ENCODE results near the gene ADARB2.
"Not testable (repeated sequence)": the region's sequence is repeated elsewhere in the genome, so short reads cannot be mapped to it uniquely, and the experiment has no call there.

ADARB2 gene

GRCh38 chr10:1427521-1428186 lies 309.7 kb downstream of the ADARB2 start:
- DNase-seq (ENCODE audit: low read depth in 2 of 2), result not testable (repeated sequence)

GRCh38 chr10:1426786-1427185 lies 310.5 kb downstream of the ADARB2 start:
- DNase-seq (ENCODE audit: low read depth in 2 of 2), result no peak

- DNase-seq (ENCODE audit: low read depth in 2 of 2), result no peak
Measured at GRCh38 chr10:1425879-1426278, 311.4 kb downstream of the ADARB2 start.

- DNase-seq (ENCODE audit: low read depth in 2 of 2), result no peak
Measured at GRCh38 chr10:1424648-1425047, 312.7 kb downstream of the ADARB2 start.

DNA sequence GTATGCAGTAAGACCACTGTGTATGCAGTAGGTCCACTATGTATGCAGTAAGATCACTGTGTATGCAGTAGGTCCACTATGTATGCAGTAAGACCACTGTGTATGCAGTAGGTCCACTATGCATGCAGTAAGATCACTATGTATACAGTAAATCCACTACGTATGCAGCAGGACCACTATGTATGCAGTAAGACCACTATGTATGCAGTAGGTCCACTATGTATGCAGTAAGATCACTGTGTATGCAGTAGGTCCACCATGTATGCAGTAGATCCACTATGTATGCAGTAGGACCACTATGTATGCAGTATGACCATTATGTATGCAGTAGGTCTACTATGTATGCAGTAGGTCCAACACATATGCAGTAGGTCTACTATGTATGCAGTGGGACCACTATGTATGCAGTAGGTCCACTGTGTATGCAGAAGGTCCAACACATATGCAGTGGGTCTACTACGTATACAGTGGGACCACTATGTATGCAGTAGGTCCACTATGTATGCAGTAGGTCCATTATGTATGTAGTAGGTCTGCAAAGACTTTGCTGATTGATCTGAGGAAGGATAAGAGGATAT lies 313.6 kb downstream of the ADARB2 start:
- no peak for DNase-seq (ENCODE audit: low read depth in 2 of 2)

- DNase-seq (ENCODE audit: low read depth in 2 of 2), result no peak
Measured at GRCh38 chr10:1422275-1422674, 315.1 kb downstream of the ADARB2 start.

DNA sequence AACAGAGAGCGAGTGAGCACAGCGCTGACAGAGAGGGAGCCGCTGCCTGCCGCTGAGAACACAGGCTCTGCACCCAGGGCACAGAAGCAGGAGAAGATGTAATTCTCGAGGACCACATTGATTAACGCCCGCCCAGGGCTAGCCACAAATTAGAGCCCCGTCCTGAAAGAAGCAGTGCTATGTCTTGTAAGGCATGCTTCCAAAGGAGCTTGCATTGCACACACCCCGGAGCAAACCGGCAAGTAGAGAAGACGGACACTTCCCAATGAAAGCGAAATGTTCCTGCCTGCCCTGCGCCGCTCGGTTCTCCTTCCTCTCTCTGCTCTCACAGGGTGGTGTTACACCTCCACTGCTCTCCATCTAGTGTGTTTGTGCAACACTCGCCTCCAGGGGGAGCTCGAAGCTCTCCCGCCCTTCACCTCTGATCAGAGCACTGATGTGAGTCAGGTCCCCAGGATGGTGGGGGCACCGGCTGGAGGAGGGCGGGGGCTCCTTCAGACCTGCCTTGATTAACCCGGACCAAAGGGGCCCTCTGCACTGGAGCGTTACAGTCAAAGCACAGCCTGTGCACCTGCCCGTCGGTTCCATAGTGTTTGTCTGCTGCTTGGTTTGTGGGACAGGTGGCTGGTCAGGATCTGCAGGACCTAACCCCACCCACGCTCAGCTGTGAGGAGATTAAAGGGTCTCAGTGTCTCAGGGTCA lies 316.5 kb downstream of the ADARB2 start:
- peak; percentile 36 to 64 for DNase-seq (ENCODE audit: low read depth in 2 of 2)

DNA sequence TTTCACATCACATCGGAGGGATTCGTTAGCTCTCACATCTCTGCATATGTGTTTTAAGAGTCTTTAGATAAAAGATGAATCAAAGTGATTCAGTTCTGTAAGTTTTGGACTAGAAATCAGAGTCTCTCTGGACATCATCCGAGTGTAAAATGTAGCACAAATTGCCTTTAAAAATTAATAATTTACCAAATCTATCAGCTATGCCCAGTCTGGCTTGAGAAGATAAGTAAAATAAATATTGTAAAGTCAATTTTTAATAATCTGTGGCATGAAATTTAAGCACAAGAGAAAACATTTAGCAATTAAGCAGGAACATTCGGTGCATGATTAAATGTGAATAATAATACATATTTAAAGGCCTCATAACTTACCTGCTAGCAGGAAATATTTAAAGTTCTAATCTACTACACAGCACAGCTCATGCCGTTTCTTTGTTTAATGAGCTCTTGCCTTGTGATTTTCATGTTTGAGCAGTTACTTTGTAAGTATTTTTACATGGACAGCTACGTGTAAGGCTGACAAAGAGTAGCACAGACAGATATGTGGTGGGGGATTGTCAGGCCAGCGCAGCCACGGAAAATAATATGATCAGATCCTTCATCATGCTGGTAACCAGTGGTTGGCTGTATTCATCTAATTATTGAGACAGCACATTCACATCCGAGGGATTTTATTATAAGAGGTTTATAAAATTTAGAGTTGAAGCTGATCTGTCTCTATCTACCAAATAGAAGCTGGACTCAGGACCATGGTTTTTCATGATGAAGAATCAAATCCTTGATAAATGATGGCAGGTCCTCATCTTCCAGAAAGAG lies 317.3 kb downstream of the ADARB2 start:
- DNase-seq (ENCODE audit: low read depth in 2 of 2), result no peak

DNA sequence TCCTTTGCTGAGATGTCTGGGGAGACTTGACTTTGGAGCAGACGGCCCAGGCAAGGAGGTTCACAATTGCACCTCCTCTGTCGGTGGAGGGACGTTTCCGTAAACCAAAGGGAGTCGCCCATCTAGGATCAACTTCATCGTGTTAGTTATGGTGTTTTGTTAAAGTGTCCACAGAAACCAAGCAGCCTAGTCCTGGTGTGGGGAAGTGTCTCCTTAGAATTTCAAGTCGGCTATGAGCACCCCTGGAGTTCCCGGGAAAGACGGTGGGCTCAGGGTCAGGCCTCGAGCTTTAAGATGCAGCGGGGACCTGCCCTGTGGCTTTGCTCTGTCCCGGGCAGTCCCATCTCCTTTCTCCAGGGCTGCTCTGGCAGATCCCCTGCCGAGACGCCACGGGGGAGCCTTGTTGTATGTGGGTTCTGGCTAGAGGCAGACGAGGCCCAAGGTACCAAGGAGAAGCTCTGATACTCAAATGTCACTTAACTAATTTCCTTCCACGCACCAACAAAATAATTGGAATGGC lies 319.2 kb downstream of the ADARB2 start:
- no peak for DNase-seq (ENCODE audit: low read depth in 2 of 2)

GRCh38 chr10:1417574-1417973 lies 319.8 kb downstream of the ADARB2 start:
- DNase-seq (ENCODE audit: low read depth in 2 of 2), result no peak

DNA sequence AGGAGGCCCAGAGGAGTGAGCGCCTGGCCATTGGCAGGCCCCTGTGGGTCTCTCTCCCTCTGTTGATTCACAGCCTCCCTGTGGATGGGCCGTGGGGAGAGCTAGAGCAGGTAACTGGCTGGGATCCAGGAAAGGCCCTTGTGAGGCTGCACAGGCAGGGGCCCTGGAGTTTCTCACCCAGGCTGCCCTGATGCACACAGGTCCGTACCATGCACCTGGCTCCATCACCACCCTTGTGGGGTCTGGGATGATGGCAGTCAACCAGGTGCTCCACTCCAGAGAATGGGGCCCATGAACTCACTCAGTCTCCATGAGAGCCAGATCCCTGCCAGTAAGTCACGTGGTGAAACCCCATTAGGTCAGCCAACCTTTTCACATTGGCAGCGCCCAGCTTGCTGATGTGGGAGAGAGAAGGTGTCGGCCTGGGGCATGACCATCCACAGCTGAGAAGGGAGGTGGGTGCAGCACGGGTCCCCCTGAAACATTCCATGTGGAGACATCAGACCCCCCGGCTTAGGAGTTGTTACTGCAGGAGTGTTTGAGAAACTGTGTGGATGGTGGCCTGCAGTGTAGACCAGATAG lies 320.8 kb downstream of the ADARB2 start:
- DNase-seq (ENCODE audit: low read depth in 2 of 2), result no peak

DNA sequence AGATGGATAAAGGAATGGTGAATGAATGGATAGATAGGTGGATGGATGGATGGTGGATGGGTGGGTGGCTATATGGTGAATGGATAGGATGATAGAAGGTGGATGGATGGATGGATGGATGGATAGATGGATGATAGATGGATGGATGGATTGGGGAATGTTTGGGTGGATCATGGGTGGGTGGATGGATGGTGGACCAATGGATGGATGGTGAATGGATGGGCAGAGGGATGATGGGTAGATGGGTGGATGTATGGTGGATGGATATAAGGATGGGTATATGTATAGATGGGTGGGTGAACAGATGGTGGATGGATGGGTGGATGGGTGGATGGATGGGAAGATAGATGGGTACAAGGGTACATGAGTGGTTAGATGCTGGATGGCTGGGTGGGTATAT lies 322.4 kb downstream of the ADARB2 start:
- DNase-seq (ENCODE audit: low read depth in 2 of 2), result no peak

DNA sequence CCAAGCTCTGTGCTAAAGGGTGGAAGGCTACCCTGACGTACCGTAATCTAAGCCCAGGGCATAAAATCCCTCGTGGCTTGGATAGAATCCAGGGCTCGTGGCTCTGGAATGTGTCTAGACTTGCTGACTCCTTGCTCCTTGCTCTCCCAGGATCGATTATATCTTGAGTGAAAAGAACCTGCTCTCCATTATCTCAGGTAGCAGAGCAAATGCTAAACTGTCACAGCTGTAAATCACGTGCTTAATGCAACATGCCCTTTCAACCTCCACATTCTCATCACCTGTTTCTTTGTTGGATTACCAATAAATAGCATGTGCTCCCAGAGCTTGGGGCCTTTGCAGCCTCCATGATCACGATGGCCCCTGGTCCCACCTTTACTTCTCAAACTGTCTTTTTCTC lies 323.0 kb downstream of the ADARB2 start:
- not testable (repeated sequence) for DNase-seq (ENCODE audit: low read depth in 2 of 2)

DNA sequence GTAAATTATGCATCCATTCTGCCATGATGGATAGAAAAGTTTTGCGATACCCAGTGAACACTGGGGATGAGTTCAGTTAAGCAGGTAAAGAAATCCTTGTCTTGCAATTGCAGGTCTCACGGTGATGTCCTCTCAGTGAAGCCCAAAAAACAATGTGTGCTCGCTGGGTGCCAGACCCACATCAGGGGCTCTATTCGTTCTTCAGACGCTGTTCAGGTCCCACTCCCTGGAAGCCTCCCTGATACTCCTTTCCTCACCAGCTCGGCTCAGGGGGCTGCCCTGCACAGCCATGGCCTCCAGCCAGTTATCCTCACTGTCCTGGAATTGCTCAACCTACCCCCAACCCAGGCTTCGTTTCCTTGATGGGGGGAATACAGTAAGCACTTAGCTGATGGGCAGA lies 323.5 kb downstream of the ADARB2 start:
- no peak for DNase-seq (ENCODE audit: low read depth in 2 of 2)

DNA sequence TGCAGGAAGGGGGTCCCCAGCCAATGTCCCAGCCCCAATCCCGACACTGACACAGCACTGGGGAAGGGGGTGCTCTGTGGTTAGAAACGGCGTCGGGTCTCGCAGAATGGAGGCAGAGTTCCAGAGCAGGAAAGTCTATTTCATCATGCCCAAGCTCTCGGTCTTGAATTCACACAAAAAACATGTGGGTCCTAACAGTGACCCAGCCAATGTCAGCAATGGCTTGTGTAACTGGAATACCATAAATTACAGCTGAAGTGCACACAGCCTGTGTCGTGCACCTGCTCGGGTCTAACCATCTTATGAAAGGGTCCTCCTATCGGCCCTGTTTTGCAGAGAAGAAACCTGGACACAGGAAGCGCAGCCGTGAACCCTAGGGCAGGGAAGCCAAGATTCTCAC lies 324.1 kb downstream of the ADARB2 start:
- DNase-seq (ENCODE audit: low read depth in 2 of 2), result no peak

DNA sequence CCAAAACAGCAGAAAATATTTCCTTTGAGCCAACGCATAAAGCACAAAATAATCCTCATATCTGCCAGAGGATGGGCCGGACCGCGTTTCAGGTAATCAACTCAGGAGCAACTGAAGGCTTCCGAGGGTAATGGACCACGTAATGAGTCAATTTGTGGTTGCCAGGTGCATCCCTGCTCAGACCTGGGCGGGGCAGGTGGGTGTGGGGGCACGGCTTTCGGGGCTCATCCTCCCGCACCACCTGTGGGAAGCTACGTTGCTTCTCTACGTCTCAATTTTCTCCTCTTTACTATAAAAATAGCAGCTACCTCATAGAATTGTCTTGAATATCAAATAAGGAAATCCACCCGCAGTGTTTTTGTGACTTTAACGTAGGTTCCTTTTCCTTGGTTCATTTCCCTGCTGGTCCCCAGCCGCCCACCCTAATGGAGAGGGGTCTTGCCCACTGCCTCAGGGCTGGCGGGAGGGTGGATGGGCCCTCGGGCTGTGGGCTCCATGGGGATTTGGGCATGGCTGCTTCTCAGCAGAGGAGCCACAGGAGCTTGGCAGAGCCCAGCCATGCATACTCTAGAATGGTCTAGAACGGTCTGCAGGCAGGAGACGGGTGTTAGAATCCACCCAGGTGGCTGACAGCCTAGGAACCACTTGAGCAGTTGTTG lies 324.7 kb downstream of the ADARB2 start:
- DNase-seq (ENCODE audit: low read depth in 2 of 2), result no peak

- no peak for DNase-seq (ENCODE audit: low read depth in 2 of 2)
Measured at GRCh38 chr10:1411956-1412355, 325.4 kb downstream of the ADARB2 start.

DNA sequence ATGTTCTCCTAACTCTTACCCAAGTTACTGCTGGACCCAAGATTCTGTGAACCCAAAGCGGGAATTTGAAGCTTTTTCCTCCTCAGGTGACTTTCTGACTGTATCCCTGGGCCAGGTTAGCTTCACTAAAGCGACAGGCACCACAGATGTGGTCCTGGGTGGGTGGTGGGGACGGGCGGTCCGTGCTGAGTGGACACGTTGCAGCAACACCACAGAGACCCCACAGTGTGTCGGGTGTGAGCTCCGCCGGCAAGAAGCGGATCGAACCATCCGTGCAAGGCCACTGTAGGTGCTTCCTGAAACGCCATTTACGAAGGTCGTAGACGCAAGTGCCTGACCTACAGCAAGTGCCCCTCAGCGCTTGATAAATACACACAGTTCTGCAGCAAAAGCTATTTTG lies 325.9 kb downstream of the ADARB2 start:
- no peak for DNase-seq (ENCODE audit: low read depth in 2 of 2)

GRCh38 chr10:1410469-1411395 lies 326.6 kb downstream of the ADARB2 start:
- no peak for DNase-seq (ENCODE audit: low read depth in 2 of 2)

DNA sequence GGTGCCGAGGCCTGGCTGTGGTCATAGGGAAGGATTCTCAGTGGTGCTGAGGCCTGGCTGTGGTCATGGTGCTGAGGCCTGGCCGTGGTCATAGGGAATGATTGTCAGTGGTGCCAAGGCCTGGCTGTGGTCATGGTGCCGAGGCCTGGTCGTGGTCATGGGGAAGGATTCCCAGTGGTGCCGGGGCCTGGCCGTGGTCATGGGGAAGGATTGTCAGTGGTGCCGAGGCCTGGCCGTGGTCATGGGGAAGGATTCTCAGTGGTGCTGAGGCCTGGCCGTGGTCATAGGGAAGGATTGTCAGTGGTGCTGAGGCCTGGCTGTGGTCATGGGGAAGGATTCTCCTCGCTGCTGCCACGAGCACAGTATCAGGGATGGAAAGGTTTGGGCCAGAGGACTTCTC lies 327.3 kb downstream of the ADARB2 start:
- no peak for DNase-seq (ENCODE audit: low read depth in 2 of 2)
